Fibroblast of lung (primary cell): ENCODE measurements around the gene GNG7. TPM values are rescaled to one million over a fixed set of nuclear protein-coding genes. Genes with fewer than 3 reads are reported as not detected.
"Not testable (repeated sequence)": the region's sequence is repeated elsewhere in the genome, so short reads cannot be mapped to it uniquely, and the experiment has no call there.

ENCODE experiments used
- DNase-seq, 2 donors: peaks; one replicate each; pipeline versions ENCODE4 v3.0.0 to v3.0.0-alpha.2; 2010; ENCODE audit warnings: low read depth in 2 of 2
- H2AFZ ChIP-seq: 2 replicates; pipeline ENCODE4 v1.5.1; 2012; ENCODE audit warnings: low read length, control low read depth, inconsistent platforms
- H3K27ac ChIP-seq: 2 replicates; pipeline ENCODE4 v1.5.1; 2011; ENCODE audit warnings: low read length, control low read depth; ENCODE audit not compliant: insufficient read depth
- H3K27me3 ChIP-seq: 2 replicates; pipeline ENCODE4 v1.5.1; 2011; ENCODE audit warnings: mild to moderate bottlenecking, low read length; ENCODE audit not compliant: control insufficient read depth, insufficient read depth
- H3K36me3 ChIP-seq: 2 replicates; pipeline ENCODE4 v1.5.1; 2011; ENCODE audit warnings: low read length; ENCODE audit not compliant: control insufficient read depth, insufficient read depth
- H3K4me1 ChIP-seq: 2 replicates; pipeline ENCODE4 v1.5.1; 2011; ENCODE audit warnings: low read length; ENCODE audit not compliant: control insufficient read depth, insufficient read depth; ENCODE audit errors: extremely low read depth
- H3K4me2 ChIP-seq: 2 replicates; pipeline ENCODE4 v1.5.1; 2011; ENCODE audit warnings: low read length, control low read depth; ENCODE audit not compliant: insufficient read depth; ENCODE audit errors: extremely low read depth
- H3K4me3 ChIP-seq, 4 experiments: fragments of 200-600 bp in 1 of 4; sonication (generic) in 1 of 4; replicated peaks in 1 of 4; 2 replicates each; pipeline ENCODE4 v1.5.1; 2011 to 2016; ENCODE audit warnings: low read length in 4 of 4, low read depth in 3 of 4, mild to moderate bottlenecking in 3 of 4, control low read depth in 2 of 4, inconsistent platforms in 1 of 4, mixed read lengths in 1 of 4; ENCODE audit not compliant: insufficient read depth in 1 of 4; ENCODE audit errors: control extremely low read depth in 1 of 4
- H3K79me2 ChIP-seq: 2 replicates; pipeline ENCODE4 v1.5.1; 2012; ENCODE audit warnings: mild to moderate bottlenecking, low read length, inconsistent platforms; ENCODE audit not compliant: control insufficient read depth, insufficient read depth
- H3K9ac ChIP-seq: 2 replicates; pipeline ENCODE4 v1.5.1; 2011; ENCODE audit warnings: mild to moderate bottlenecking, low read length, control low read depth; ENCODE audit not compliant: insufficient read depth
- H3K9me3 ChIP-seq: 2 replicates; pipeline ENCODE4 v1.5.1; 2012; ENCODE audit warnings: low read depth, low read length; ENCODE audit not compliant: control insufficient read depth, insufficient read depth
- H4K20me1 ChIP-seq: 2 replicates; pipeline ENCODE4 v1.5.1; 2011; ENCODE audit warnings: low read length; ENCODE audit not compliant: control insufficient read depth, insufficient read depth; ENCODE audit errors: extremely low read depth
- EZH2 ChIP-seq: IDR thresholded peaks from 2 replicates; pipeline ENCODE4 v1.5.1; 2012; ENCODE audit warnings: low read length, control low read depth, mild to moderate bottlenecking; ENCODE audit errors: missing control alignments
- polyA plus RNA-seq, 2 donors: library from polyadenylated mRNA; depleted of rRNA in 1 of 2; stranded (reverse) in 1 of 2; unstranded in 1 of 2; fragments of >200 nt; gene quantifications; 2 replicates each; pipeline ENCODE4 v1.2.1, GENCODE V29; 2011 to 2012; ENCODE audit warnings: missing spikeins in 1 of 2
- total RNA-seq: library from RNA; depleted of rRNA; stranded (reverse); fragments of >200 nt; gene quantifications from 2 replicates; pipeline ENCODE4 v1.2.1, GENCODE V29; 2014
- TF ChIP-seq, protein P1 (sequence below), 2 donors: IDR thresholded peaks in 1 of 2; conservative IDR thresholded peaks in 1 of 2; 1 replicate in 1 of 2; 2 replicates in 1 of 2; pipeline ENCODE4 v1.5.1; 2011 to 2012; ENCODE audit warnings: low read length in 2 of 2, control low read depth in 1 of 2, inconsistent platforms in 1 of 2, low read depth in 1 of 2, mild to moderate bottlenecking in 1 of 2

GNG7 gene
- total and polyA plus RNA-seq, 2 donors (not counting 1 experiment from before 2014, with no cell fraction given), result 0.27 to 0.83 TPM

- Histone ChIP-seq H4K20me1 (no peaks in the 10 kb centered on the region), H3K36me3 (no peaks in the 10 kb centered on the region), H3K9ac (no peak overlapping the region), H3K9me3 (no peaks in the 10 kb centered on the region), H3K4me1 (peaks cover under 1% of the 10 kb centered on the region), H3K4me2 (no peak overlapping the region), H3K27ac (no peak overlapping the region), H3K4me3 (no peak overlapping the region), H2AFZ (no peak overlapping the region), H3K79me2 (no peaks in the 10 kb centered on the region), H3K27me3 (no peaks in the 10 kb centered on the region)
- TF ChIP-seq, protein P1, sequence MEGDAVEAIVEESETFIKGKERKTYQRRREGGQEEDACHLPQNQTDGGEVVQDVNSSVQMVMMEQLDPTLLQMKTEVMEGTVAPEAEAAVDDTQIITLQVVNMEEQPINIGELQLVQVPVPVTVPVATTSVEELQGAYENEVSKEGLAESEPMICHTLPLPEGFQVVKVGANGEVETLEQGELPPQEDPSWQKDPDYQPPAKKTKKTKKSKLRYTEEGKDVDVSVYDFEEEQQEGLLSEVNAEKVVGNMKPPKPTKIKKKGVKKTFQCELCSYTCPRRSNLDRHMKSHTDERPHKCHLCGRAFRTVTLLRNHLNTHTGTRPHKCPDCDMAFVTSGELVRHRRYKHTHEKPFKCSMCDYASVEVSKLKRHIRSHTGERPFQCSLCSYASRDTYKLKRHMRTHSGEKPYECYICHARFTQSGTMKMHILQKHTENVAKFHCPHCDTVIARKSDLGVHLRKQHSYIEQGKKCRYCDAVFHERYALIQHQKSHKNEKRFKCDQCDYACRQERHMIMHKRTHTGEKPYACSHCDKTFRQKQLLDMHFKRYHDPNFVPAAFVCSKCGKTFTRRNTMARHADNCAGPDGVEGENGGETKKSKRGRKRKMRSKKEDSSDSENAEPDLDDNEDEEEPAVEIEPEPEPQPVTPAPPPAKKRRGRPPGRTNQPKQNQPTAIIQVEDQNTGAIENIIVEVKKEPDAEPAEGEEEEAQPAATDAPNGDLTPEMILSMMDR (conservative IDR thresholded peaks at IDR 0.05 in 1 of 2, IDR thresholded peaks at IDR 0.05 in 1 of 2; ENCODE audit: low read depth in 1 of 2, low read length in 2 of 2), result no peak
- TF ChIP-seq EZH2, result no peak
- no peak for DNase-seq
Measured at GRCh38 chr19:2509096-2509495, 193.4 kb downstream of the GNG7 start.

GRCh38 chr19:2507109-2507508, 195.4 kb downstream of the GNG7 start:
- TF ChIP-seq EZH2, result no peak
- TF ChIP-seq, protein P1 (conservative IDR thresholded peaks at IDR 0.05 in 1 of 2, IDR thresholded peaks at IDR 0.05 in 1 of 2; ENCODE audit: low read depth in 1 of 2, low read length in 2 of 2), result no peak
- H3K9ac ChIP-seq, result no peak overlapping the region
- no peaks in the 10 kb centered on the region for H3K79me2 ChIP-seq
- peak overlapping the region; percentile 22 for H2AFZ ChIP-seq
- peak overlapping the region; percentile 55 for H3K4me2 ChIP-seq
- H3K4me3 ChIP-seq, result peak overlapping the region in 1 of 4 experiments; percentile 17
- H4K20me1 ChIP-seq, result no peaks in the 10 kb centered on the region
- H3K27ac ChIP-seq, result peak overlapping the region; percentile 1
- H3K4me1 ChIP-seq, result peaks cover 10% of the 10 kb centered on the region
- no peaks in the 10 kb centered on the region for H3K9me3 ChIP-seq
- H3K36me3 ChIP-seq, result no peaks in the 10 kb centered on the region
- no peaks in the 10 kb centered on the region for H3K27me3 ChIP-seq
- peak; percentile 48 to 81 for DNase-seq

DNA sequence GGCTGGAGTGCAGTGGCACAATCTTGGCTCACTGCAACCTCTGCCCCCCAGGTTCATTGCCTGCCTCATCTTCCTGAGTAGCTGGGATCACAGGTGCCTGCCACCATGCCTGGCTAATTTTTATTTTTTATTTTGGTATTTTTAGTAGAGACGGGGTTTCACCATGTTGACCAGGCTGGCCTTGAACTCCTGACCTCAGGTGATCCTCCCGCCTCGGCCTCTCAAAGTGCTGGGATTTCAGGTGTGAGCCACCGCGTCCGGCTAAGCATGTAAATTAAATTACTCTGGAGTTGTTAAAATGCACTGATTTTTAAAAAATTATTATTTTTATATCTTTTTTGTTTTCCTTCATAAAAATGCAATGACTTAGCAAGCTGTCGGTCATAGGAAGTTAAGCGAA, 195.8 kb downstream of the GNG7 start:
- not testable (repeated sequence) for H2AFZ ChIP-seq, H4K20me1 ChIP-seq, H3K4me1 ChIP-seq, H3K4me3 ChIP-seq, H3K36me3 ChIP-seq, H3K9ac ChIP-seq, DNase-seq, H3K79me2 ChIP-seq, H3K27me3 ChIP-seq, H3K9me3 ChIP-seq
- H3K4me2 ChIP-seq, result peak overlapping the region; percentile 55
- H3K27ac ChIP-seq, result peak overlapping the region; percentile 1
